ENCODE data around the gene RYR2.

DNA sequence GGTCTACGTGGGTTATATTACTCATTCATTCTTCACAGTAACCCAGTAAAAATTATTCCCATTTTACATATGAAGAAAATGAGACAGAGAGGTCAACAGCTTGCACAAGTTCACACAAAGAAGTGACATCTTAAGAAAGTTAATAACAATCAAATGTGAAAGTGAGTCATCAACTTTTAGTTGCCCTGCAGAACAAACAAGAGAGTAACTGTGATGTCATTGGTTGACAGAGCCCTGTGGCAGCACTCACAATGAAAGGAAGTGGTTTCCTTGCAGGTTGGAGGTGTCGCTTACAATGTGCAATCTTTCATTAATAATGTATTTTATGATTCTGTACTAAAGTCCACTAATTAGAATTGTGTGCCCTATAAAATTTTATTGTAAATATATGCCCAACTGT, 369.6 kb downstream of the RYR2 start:
- TF ChIP-seq, protein P1, sequence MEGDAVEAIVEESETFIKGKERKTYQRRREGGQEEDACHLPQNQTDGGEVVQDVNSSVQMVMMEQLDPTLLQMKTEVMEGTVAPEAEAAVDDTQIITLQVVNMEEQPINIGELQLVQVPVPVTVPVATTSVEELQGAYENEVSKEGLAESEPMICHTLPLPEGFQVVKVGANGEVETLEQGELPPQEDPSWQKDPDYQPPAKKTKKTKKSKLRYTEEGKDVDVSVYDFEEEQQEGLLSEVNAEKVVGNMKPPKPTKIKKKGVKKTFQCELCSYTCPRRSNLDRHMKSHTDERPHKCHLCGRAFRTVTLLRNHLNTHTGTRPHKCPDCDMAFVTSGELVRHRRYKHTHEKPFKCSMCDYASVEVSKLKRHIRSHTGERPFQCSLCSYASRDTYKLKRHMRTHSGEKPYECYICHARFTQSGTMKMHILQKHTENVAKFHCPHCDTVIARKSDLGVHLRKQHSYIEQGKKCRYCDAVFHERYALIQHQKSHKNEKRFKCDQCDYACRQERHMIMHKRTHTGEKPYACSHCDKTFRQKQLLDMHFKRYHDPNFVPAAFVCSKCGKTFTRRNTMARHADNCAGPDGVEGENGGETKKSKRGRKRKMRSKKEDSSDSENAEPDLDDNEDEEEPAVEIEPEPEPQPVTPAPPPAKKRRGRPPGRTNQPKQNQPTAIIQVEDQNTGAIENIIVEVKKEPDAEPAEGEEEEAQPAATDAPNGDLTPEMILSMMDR (IDR thresholded peaks at IDR 0.05): no peak
- no peak for TF ChIP-seq POLR2A (IDR thresholded peaks at IDR 0.05)
